ENCODE data around the gene ITSN2.
"Not testable (repeated sequence)": the region's sequence is repeated elsewhere in the genome, so short reads cannot be mapped to it uniquely, and the experiment has no call there.

Gene ITSN2

GRCh38 chr2:24345937-24346336 lies 14.4 kb downstream of the ITSN2 start:
- H3K4me3 ChIP-seq (ENCODE audit: low read length): no peak overlapping the region
- H3K27me3 ChIP-seq (ENCODE audit: insufficient read depth, low read length): no peaks in the 10 kb centered on the region
- no peak overlapping the region for H3K27ac ChIP-seq (ENCODE audit: low read length)
- H3K9ac ChIP-seq (ENCODE audit: low read depth, low read length): no peak overlapping the region
- no peaks in the 10 kb centered on the region for H3K9me3 ChIP-seq (ENCODE audit: insufficient read depth, low read depth, low read length)
- no peaks in the 10 kb centered on the region; the same call in 1 of the 2 replicates for H3K4me1 ChIP-seq (ENCODE audit: insufficient read depth, low read length)
- H3K36me3 ChIP-seq (ENCODE audit: insufficient read depth, low read depth, low read length): no peaks in the 10 kb centered on the region

GRCh38 chr2:24343225-24343882 lies 17.0 kb downstream of the ITSN2 start:
- Histone ChIP-seq H3K27ac (ENCODE audit: low read length) (no peak overlapping the region), H3K4me1 (ENCODE audit: insufficient read depth, low read length) (no peaks in the 10 kb centered on the region; the same call in 1 of the 2 replicates), H3K9me3 (ENCODE audit: insufficient read depth, low read depth, low read length) (no peaks in the 10 kb centered on the region), H3K4me3 (ENCODE audit: low read length) (no peak overlapping the region), H3K36me3 (ENCODE audit: insufficient read depth, low read depth, low read length) (no peaks in the 10 kb centered on the region), H3K27me3 (ENCODE audit: insufficient read depth, low read length) (no peaks in the 10 kb centered on the region), H3K9ac (ENCODE audit: low read depth, low read length) (no peak overlapping the region)

GRCh38 chr2:24342110-24342910 lies 18.0 kb downstream of the ITSN2 start:
- no peak overlapping the region for H3K9ac ChIP-seq (ENCODE audit: low read depth, low read length)
- no peak overlapping the region for H3K27ac ChIP-seq (ENCODE audit: low read length)
- no peaks in the 10 kb centered on the region; the same call in 1 of the 2 replicates for H3K4me1 ChIP-seq (ENCODE audit: insufficient read depth, low read length)

GRCh38 chr2:24339856-24340262 lies 20.5 kb downstream of the ITSN2 start:
- Histone ChIP-seq H3K36me3 (ENCODE audit: insufficient read depth, low read depth, low read length) (no peaks in the 10 kb centered on the region), H3K4me3 (ENCODE audit: low read length) (no peak overlapping the region), H3K27ac (ENCODE audit: low read length) (no peak overlapping the region), H3K9me3 (ENCODE audit: insufficient read depth, low read depth, low read length) (no peaks in the 10 kb centered on the region), H3K27me3 (ENCODE audit: insufficient read depth, low read length) (no peaks in the 10 kb centered on the region), H3K9ac (ENCODE audit: low read depth, low read length) (no peak overlapping the region), H3K4me1 (ENCODE audit: insufficient read depth, low read length) (no peaks in the 10 kb centered on the region; the same call in 1 of the 2 replicates)

More at GRCh38 chr2:24342110-24342910, 18.0 kb downstream of the ITSN2 start:
- Histone ChIP-seq H3K9me3 (ENCODE audit: insufficient read depth, low read depth, low read length) (no peaks in the 10 kb centered on the region), H3K36me3 (ENCODE audit: insufficient read depth, low read depth, low read length) (no peaks in the 10 kb centered on the region), H3K4me3 (ENCODE audit: low read length) (no peak overlapping the region), H3K27me3 (ENCODE audit: insufficient read depth, low read length) (no peaks in the 10 kb centered on the region)

- not testable (repeated sequence) for H3K4me3 ChIP-seq (ENCODE audit: low read length); H3K9me3 ChIP-seq (ENCODE audit: insufficient read depth, low read depth, low read length); H3K27ac ChIP-seq (ENCODE audit: low read length); H3K36me3 ChIP-seq (ENCODE audit: insufficient read depth, low read depth, low read length); H3K4me1 ChIP-seq (ENCODE audit: insufficient read depth, low read length); H3K27me3 ChIP-seq (ENCODE audit: insufficient read depth, low read length); H3K9ac ChIP-seq (ENCODE audit: low read depth, low read length)
Measured at GRCh38 chr2:24339098-24339497, 21.2 kb downstream of the ITSN2 start.

- H3K9me3 ChIP-seq (ENCODE audit: insufficient read depth, low read depth, low read length): no peaks in the 10 kb centered on the region
- H3K36me3 ChIP-seq (ENCODE audit: insufficient read depth, low read depth, low read length): no peaks in the 10 kb centered on the region
- H3K9ac ChIP-seq (ENCODE audit: low read depth, low read length): no peak overlapping the region
- no peak overlapping the region for H3K4me3 ChIP-seq (ENCODE audit: low read length)
- no peak overlapping the region for H3K27ac ChIP-seq (ENCODE audit: low read length)
- no peaks in the 10 kb centered on the region for H3K27me3 ChIP-seq (ENCODE audit: insufficient read depth, low read length)
- no peaks in the 10 kb centered on the region; the same call in 1 of the 2 replicates for H3K4me1 ChIP-seq (ENCODE audit: insufficient read depth, low read length)
Measured at GRCh38 chr2:24337890-24338289, 22.4 kb downstream of the ITSN2 start.

GRCh38 chr2:24336811-24337210 lies 23.5 kb downstream of the ITSN2 start:
- Histone ChIP-seq H3K9me3 (ENCODE audit: insufficient read depth, low read depth, low read length) (no peaks in the 10 kb centered on the region), H3K9ac (ENCODE audit: low read depth, low read length) (no peak overlapping the region), H3K36me3 (ENCODE audit: insufficient read depth, low read depth, low read length) (no peaks in the 10 kb centered on the region), H3K27me3 (ENCODE audit: insufficient read depth, low read length) (no peaks in the 10 kb centered on the region), H3K4me1 (ENCODE audit: insufficient read depth, low read length) (no peaks in the 10 kb centered on the region; the same call in 1 of the 2 replicates), H3K27ac (ENCODE audit: low read length) (no peak overlapping the region), H3K4me3 (ENCODE audit: low read length) (no peak overlapping the region)

GRCh38 chr2:24334245-24334633 lies 26.1 kb downstream of the ITSN2 start:
- Histone ChIP-seq H3K27ac (ENCODE audit: low read length) (no peak overlapping the region), H3K36me3 (ENCODE audit: insufficient read depth, low read depth, low read length) (no peaks in the 10 kb centered on the region), H3K4me1 (ENCODE audit: insufficient read depth, low read length) (no peaks in the 10 kb centered on the region; the same call in 1 of the 2 replicates), H3K9ac (ENCODE audit: low read depth, low read length) (no peak overlapping the region), H3K27me3 (ENCODE audit: insufficient read depth, low read length) (no peaks in the 10 kb centered on the region), H3K4me3 (ENCODE audit: low read length) (no peak overlapping the region), H3K9me3 (ENCODE audit: insufficient read depth, low read depth, low read length) (no peaks in the 10 kb centered on the region)

GRCh38 chr2:24332791-24333540 lies 27.4 kb downstream of the ITSN2 start:
- no peaks in the 10 kb centered on the region for H3K9me3 ChIP-seq (ENCODE audit: insufficient read depth, low read depth, low read length)
- H3K27me3 ChIP-seq (ENCODE audit: insufficient read depth, low read length): no peaks in the 10 kb centered on the region
- no peak overlapping the region for H3K9ac ChIP-seq (ENCODE audit: low read depth, low read length)
- H3K27ac ChIP-seq (ENCODE audit: low read length): no peak overlapping the region
- H3K4me1 ChIP-seq (ENCODE audit: insufficient read depth, low read length): peaks cover 2% of the 10 kb centered on the region; the same call in 1 of the 2 replicates
- H3K36me3 ChIP-seq (ENCODE audit: insufficient read depth, low read depth, low read length): no peaks in the 10 kb centered on the region
- H3K4me3 ChIP-seq (ENCODE audit: low read length): no peak overlapping the region

- Histone ChIP-seq H3K4me3 (ENCODE audit: low read length) (no peak overlapping the region), H3K36me3 (ENCODE audit: insufficient read depth, low read depth, low read length) (no peaks in the 10 kb centered on the region), H3K9me3 (ENCODE audit: insufficient read depth, low read depth, low read length) (no peaks in the 10 kb centered on the region), H3K4me1 (ENCODE audit: insufficient read depth, low read length) (0 out of 2 replicates have a peak, but pooled peaks cover 6% of the 10 kb centered on the region), H3K27me3 (ENCODE audit: insufficient read depth, low read length) (no peaks in the 10 kb centered on the region), H3K27ac (ENCODE audit: low read length) (no peak overlapping the region), H3K9ac (ENCODE audit: low read depth, low read length) (no peak overlapping the region)
Measured at GRCh38 chr2:24330161-24330560, 30.2 kb downstream of the ITSN2 start.

GRCh38 chr2:24329700-24330099 lies 30.6 kb downstream of the ITSN2 start:
- Histone ChIP-seq H3K4me3 (ENCODE audit: low read length) (no peak overlapping the region), H3K36me3 (ENCODE audit: insufficient read depth, low read depth, low read length) (no peaks in the 10 kb centered on the region)

More at GRCh38 chr2:24329700-24330099, 30.6 kb downstream of the ITSN2 start:
- 0 out of 2 replicates have a peak, but pooled peaks cover 6% of the 10 kb centered on the region for H3K4me1 ChIP-seq (ENCODE audit: insufficient read depth, low read length)
- no peaks in the 10 kb centered on the region for H3K27me3 ChIP-seq (ENCODE audit: insufficient read depth, low read length)
- H3K9ac ChIP-seq (ENCODE audit: low read depth, low read length): no peak overlapping the region
- no peaks in the 10 kb centered on the region for H3K9me3 ChIP-seq (ENCODE audit: insufficient read depth, low read depth, low read length)
- H3K27ac ChIP-seq (ENCODE audit: low read length): no peak overlapping the region

Measured in iPS-20b (cell line).